ENCODE data around the gene SNF8.
"Not testable (repeated sequence)": the region's sequence is repeated elsewhere in the genome, so short reads cannot be mapped to it uniquely, and the experiment has no call there.

The SNF8 gene

DNA sequence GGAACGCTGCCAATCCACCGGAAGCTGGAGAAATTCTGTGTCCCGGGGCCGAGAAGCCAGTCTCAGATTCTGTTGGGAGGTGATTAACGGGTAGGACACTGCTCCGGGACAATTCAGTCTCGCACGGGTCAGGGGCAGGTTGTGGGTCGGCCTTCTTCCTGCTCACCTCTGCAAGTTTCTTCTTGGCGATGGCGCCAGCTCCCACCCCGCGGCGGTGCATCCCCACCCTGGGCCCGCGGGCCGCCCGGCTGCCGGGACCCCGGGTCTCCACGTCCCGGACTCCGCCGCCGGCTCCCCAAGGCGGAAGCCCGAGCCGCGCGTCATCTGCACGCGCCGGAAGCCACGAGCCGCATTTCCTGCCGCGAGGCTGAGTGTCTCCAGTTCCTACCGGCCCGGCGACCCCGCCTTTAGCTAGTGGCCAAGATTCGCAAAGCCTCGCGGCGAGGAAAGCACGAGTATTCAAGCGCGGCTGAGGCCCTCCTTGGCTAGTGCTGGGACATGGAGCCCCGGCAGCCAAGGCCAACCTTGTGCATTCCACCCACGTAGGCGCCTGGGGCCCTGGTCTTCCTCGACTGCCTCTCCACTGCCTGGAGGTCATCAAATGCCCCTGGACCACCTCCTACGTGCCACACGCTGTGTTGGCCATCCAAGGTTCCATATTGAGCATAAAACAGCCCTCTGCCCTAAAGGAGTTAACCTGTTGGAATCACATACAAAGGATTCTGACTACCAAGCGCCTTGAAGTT, at the start of gene SNF8:
TSS of gene SNF8 (minus strand) at position 328 of the 746 bp plus-strand sequence. CDS start at position 220, 108 bp downstream.
- FAIRE-seq: no peak

GRCh38 chr17:48993951-48994350, 49.3 kb upstream of the SNF8 start:
- no peak for FAIRE-seq

DNA sequence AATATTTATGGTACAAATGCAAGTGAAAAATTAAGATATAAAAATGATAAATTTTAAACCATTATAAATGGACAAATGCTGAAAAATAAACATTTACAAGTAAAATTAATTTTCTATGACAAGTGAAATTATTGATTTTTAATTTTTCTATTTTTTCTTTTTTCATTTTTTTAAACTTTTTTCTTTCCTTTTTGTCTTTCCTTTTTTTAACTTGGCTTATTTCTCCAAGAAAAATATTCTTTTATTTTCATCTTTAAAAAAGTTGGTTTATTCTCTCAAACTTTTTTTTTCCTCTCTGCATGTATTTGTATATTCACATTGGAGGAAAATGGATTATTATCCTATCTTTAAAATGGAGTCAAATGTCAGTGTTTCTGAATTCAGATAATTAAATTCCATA, 48.7 kb upstream of the SNF8 start:
- peak; percentile 78 for FAIRE-seq

- no peak for FAIRE-seq
These were observed 47.8 kb upstream of the SNF8 start for GRCh38 chr17:48992444-48992843.

DNA sequence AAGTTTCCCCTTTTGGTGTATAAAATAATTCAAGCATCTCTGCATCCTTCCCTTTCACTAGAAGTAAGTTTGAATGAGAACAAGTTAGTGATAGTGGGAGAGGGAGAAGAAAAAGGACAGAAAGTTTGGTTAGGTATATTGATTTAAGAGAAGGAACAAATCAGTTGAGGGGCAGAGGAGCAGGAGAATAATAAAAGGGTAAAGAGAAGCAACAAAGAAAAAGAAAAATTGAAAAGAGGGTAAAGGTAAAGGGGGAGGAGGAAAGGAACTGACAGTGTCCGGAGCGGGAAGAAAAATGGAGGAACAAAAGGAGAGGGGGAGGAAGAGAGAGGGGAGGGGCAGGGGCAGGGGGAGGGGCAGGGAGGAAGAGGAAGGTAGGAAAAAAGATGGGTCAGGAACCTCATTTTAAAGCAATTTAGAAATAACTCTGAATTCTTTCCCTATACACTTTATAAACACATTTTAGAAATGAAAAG, 46.3 kb upstream of the SNF8 start:
- FAIRE-seq: no peak

GRCh38 chr17:48989100-48989499, 44.5 kb upstream of the SNF8 start:
- no peak for FAIRE-seq

DNA sequence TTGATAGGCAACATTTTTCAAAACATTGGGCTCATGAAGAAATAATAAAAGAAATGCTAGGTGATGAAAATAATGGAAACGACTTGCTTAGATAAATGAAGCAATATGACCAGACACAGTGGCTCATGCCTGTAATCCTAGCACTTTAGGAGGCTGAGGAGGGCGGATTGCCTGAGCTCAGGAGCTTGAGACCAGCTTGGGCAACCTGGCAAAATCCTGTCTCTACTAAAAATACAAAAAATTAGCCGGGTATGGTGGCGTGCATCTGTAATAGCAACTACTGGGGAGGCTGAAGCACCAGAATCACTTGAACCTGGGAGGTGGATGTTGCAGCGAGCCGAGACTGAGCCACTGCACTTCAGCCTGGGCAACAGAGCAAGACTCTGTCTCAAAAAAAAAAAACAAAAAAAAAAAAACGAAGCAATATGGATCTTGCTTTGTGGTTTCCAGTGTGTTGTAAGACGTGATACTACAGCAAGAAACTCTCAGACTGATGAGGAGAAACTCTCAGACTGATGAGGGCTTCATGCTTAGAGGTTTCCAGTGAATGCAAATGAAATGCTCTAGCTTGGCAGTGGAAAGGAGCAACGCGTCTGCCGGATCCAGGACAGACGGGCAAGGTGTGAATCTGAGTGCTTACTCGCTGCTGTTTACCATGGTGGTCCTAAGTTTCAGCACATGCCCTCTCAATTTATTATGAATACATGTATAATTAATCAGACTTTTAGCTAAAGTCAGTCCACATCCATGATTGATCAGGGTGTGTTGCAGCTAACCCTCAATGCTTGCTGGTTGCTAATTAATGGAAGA, 41.0 kb upstream of the SNF8 start:
- no peak for FAIRE-seq

DNA sequence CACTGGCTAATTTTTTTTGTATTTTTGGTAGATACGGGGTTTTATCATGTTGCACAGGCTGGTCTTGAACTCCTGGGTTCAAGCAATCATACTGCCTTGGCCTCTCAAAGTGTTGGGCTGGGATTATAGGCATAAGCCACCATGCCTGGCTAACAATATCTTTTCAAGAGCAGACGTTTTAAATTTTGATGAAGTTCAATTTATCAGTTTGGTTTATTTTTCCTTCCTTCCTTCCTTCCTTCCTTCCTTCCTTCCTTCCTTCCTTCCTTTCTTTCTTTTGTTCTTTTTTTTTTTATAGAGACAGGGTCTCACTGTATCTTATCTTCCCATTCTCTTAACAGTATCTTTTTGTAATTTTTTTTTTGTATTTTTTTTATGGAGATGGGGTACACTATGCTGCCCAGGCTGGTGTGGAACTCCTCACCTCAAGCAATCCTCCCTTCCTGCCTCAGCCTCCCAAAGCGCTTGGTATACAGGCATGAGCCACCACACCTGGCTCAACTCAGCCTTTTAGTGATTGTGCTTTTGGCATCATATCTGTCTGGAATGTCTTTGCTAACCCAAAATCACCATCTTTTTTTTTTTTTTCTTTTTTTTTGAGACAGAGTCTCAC, 37.4 kb upstream of the SNF8 start:
- no peak for FAIRE-seq

GRCh38 chr17:48973806-48974205, 29.2 kb upstream of the SNF8 start:
- FAIRE-seq: no peak

DNA sequence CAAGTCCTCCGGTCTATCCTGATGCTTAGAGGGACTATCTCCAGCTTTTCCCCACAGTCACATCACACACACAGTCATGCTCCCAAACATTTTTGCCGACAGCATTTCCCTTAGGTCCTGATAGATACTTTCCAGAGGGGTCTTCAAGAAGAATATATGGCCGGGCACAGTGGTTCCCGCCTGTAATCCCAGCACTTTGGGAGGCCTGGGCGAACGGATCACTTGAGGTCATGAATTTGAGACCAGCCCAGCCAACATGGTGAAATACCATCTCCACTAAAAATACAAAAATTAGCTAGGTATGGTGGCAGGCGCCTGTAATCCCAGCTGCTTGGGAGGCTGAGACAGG, 28.1 kb upstream of the SNF8 start:
- no peak for FAIRE-seq

- no peak for FAIRE-seq
These were observed 26.4 kb upstream of the SNF8 start for GRCh38 chr17:48970865-48971687.

DNA sequence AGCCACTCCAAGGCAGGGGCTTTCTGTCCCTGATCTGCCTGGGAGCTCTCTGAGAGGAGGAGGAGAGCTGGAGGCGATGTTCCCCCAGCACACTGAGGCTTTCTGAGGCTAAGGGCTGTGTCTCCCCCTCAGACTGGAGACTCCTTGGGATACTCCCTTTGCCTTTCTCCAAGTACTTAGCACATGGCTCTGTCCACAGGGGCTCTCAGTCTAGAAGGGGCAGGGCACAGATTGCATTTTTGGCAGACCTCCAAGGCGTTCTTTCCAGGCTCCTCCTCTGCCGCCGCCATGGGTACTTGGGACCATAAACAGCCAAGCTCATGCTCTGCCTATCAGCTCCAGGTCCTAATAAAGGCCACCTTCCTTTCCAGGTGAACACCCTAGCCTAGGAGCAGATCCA, 25.6 kb upstream of the SNF8 start:
- FAIRE-seq: no peak

DNA sequence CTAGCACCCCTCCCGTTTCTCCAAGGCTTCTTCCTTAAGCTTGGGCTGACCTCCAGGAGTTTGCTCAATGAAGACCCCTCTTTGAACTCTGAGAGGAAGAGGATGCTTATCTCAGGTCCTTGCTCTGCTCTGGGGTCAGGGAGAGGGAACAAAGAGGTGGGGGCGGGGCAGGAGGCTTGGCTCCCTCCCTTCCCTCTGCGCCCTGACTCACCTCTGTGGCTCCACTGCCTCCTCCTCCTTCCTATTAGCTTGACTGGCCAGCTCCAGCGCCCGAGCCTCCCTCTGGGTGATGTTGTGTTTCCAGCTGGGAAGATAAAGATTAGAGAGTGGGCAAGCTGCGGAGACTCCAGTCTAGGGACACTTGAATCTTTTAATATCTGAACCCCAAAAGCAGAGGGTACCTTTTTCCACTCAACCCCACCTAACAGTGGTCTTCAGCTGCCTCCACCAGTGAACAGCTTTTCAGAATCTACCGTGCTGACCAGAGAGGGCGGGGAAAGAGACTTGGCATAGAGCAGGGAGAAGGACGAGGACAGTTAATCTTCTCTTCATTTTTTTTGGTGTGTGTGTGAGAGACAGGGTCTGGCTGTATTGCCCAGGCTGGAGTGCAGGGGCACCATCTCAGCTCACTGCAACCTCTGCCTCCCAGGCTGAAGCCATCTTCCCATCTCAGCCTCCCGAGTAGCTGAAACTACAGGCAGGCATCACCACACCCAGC, 17.0 kb upstream of the SNF8 start:
- FAIRE-seq: no peak

GRCh38 chr17:48960834-48961515, 16.3 kb upstream of the SNF8 start:
- no peak for FAIRE-seq

DNA sequence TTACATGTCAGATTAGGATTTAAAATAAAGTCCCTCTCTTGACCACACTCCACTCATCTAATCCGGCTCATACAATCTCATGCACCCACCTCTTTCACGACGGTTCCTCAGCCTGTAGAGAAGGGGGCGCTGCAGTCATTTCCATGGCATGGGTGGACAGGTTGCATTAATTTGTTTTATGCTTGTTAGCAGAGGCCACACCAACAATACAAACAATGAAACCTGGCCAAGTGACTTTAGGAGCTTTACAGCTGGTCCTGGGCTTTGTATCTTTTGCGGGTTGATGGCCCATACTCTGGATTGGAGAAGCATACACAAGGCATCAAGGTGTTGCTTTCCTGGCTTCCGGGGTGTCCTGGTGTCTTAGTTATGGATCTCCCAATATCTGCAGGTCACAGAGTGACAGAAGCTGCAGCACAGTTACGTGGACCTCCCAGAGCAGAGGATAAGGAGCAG, 9.7 kb upstream of the SNF8 start:
- FAIRE-seq: no peak

GRCh38 chr17:48952904-48953303, 8.3 kb upstream of the SNF8 start:
- no peak for FAIRE-seq

DNA sequence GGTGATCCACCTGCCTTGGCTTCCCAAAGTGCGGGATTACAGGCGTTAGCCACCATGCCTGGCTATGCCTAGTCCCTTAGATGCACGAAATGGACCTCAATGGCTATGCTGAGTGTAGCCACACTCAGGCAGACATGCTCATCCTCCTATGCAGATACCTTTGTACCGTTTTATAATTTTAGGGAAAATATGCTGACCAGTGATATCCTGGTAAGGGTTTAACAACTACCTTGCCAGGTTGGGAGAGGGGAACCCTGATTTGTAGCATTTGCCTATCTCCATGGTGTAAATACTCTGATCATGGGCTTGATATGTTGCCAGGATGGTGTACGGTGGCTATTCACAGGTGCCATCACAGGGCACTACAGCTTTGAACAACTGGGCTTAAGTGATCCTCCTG, 6.9 kb upstream of the SNF8 start:
- no peak for FAIRE-seq

- FAIRE-seq: not testable (repeated sequence)
These were observed 614 bp upstream of the SNF8 start for GRCh38 chr17:48945261-48945651.

DNA sequence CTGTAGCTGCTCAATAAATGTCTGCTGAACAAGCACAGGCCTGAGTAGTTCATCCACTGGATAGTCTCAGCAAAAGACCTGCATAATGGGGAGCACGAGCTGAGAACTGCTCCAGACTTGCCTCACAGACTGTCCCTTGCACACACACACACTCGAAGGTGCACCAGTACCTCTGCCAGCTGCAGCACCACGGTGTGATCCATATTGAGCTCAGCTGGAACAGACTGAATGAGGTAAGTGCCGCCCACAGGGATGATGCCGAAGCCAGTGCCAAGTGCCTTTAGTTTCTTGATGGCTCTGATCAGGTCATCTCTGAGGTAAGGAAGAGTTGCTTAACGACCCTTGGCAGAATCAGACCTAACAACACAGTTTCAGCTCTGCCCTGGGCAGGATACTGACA, 11.6 kb downstream of the SNF8 start:
- FAIRE-seq: no peak

- FAIRE-seq: no peak
These were observed 14.2 kb downstream of the SNF8 start for GRCh38 chr17:48930435-48930873.

DNA sequence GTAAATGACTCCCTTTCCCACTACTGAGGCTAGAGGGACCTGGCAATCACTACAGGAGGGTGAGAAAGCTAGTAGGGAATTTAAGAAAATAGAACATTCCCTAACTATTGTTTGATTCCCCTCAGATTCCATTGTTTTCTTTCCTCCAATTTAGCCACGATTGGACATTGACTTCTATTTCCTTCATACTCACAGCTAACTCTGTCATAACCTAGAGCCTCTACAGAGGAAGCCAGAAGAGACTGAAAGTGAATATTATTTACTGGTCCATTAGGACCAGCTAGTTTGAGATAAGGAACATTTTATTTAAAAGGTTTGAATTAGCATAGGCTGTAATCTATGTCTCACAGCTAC, 14.9 kb downstream of the SNF8 start:
- FAIRE-seq: no peak

All from colon (tissue), 2 donors.